EH (cell line): Measurements from ENCODE around the gene ZPLD1.
A peak's percentile ranks its signal among the peaks of the same experiment; 100 is the strongest.

Experiments used
- DNase-seq: peaks from one replicate; pipeline ENCODE4 v3.0.0-alpha.2; 2015; ENCODE audit warnings: low read depth

The ZPLD1 gene

DNA sequence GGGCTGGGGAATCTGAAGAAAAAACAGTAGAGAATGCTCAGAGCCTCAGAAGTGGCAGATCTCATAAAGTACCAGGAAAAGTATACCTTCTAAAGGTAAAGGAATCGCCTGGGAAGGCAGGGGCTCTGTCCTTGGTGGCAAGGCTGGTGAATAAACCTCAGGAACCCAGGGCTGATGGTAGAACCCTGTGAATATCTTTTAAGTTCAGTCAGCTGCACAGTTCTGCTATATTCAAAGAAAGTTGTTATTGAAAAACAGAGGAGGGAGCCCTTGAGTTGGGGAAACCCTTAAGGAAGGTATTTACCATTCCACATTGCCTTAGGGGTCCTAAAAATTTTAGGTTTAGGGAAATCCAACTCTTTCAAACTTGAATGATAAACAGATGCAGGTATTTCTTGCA, 31.2 kb downstream of the ZPLD1 start:
- no peak for DNase-seq

DNA sequence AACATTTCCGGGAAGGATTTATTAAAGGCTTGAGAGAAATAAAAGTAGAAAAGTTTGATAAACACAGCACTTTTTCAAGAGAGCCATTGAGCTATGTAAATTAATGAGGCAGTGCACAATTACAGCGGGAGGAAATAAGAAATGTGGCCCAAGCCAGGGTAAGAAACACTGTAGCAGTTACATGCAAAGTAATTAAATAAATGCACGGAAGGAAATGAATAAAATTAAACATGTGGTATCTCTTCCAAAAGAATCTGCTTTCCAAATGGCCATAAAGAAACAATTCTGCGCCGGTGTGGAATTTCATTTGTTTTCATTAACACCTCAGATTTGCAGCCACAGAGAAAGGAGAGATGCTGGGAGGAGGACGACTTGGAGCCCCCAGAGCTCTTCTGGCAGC, 35.3 kb downstream of the ZPLD1 start:
- no peak for DNase-seq

DNA sequence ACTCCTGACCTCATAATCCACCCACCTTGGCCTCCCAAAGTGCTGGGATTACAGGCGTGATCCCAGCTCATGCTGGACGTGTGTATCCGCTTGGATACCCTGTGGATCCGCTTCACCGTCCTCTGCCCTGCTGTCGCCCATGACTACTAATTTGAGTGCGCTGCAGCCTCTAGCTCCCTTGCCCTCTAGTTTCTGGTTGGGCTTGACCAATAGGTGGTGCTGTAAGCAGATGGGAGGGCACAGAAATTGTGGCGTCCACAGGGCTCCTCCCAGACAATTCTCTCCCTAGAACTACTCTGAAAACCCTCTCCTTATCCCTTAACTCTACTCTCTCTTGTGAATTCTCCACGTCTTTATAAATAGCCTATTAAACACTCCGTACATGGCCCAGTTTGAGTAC, 36.2 kb downstream of the ZPLD1 start:
- DNase-seq: no peak

DNA sequence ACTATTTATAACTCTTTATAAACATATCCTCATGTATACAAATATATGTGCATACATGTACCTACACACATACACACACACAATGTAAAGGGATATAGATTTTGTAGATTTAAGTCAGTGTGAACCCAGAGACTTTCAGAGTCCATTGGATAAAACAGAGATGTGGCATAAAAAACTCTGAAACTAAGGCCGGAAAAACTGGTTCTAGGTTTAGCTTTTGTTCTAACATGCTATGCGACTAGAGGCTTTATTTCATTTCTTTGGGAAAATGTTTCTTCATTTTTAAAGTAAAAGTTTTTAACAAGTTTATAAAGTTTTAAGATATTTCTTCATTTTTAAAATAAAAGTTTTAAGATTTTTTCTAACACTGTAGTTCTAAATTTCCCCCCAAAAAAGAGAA, 36.7 kb downstream of the ZPLD1 start:
- no peak for DNase-seq

DNA sequence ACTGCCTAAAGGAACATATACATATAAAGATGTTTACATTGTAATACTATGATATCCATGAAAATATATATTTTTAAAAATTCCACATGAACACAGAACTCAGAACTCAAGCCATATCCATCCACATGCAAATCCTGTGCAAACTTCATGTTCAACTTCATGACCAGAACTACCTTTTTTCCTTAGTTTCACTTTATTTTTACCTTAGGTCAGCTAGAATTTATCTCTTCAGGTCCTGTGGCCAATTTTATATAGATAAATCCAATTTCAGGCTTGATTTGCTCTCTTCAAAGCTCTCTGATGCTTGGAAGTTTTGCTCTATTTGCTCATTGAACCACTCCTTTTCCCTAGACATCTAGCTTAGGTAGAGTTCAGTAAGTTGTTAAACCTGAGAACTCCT, 38.8 kb downstream of the ZPLD1 start:
- DNase-seq: no peak

DNA sequence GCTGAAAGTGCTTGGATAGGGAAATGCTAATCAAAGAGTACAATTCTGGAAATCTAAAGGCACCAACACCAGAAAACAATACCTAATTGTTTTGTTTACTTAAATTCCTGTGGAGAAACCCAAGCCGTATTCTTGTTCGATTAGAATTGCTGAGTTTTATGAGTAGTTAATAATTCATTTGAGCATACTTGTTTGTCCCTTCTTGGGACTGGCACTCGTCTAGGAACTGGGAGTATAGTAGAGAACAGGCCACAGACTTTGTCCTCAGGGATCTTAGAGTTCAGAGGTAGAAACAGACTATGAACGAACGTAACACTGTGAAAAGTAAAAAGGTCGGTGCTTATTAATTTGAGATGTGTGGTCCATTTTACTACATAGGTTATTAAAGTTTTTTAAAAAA, 39.4 kb downstream of the ZPLD1 start:
- no peak for DNase-seq

DNA sequence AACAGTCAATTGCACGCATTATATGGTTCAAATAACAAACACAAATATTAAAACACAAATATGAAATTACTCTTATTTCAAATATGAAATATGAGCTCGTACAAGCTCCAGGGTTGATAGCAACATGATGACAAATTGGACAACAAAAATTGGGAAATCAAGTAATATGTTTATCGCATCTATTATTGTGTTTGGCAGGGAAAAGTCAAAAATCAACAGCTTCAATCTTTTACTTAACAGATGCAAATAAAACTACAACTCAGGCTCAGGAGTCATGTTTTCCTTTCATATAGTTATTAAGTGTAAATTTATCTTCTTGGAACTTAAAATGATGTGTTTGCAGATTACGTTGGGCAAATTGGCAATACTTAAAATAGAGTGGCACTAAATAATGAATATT, 41.4 kb downstream of the ZPLD1 start:
- DNase-seq: no peak

DNA sequence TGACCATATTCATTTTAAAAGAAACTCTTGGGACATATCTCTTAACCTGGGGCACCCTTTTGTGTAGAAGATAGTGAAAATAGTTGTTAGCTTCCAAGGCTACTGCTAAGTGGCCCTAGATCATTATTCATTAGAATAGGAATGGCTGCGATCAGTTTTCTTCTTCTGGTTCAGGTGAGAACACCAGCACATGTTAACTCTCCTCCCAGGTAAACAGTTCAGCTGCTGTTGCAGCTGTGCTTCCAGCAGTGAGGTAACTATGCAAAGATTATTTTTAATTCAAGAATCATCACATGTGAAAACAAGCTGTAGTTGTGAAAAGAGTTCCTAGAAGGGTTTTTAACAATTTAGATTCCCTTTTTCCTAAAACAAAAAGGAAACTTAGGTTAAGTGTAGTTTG, 43.3 kb downstream of the ZPLD1 start:
- DNase-seq: no peak

DNA sequence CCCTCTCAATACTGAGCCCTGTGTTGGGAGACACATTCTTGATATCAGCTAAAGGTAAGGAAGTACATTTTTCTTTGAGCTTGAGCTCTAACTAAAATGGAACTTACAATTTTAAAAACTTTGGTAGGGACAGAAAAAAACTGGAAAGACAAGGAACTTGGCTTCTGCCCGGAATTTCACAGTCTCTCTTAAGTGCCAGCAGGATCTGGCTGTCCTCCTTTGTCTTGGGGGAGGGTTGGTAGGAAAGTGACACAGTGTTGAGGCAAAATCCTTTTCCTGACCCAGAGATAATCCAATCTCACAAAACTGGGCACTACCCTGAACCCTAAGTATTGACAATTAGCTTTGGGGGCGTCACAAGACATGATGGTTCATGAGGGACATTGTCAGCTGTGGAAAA, 45.3 kb downstream of the ZPLD1 start:
- no peak for DNase-seq

DNA sequence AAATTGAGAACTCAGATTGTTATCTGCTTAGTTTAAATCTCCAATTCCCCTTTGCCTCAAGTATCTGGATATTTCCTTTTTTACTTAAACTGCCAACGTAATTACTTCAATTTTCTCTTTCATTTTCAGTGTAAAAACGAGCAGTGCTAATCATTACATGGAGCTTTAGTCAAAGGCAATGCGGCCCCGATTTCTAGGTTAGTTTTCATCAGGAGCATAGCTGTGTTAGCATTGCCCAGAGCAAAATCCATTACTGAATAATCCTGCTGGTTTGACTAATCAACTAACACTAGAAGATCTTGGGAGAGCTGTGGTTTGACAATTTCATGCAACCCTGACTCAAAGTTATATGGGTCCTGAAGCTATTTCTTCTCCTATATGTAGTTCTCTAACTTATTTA, 46.2 kb downstream of the ZPLD1 start:
- no peak for DNase-seq

DNA sequence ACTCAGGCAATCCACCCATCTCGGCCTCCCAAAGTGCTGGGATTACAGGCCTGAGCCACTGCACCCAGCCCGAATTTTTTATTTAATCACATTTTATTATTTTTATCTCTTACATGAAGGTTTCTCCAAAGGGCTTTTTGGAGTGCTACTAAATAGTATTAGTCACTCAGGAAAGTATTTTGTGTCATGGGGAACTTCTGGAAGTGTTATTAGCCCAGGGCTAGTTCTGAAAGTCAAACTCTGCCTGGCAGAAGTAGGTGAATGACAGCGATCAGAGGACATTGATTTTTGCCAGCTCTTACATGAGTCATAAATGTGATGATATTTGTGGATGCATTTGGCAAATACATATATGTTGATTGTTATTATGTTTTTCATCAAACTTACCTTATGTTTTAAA, 48.7 kb downstream of the ZPLD1 start:
- DNase-seq: no peak

DNA sequence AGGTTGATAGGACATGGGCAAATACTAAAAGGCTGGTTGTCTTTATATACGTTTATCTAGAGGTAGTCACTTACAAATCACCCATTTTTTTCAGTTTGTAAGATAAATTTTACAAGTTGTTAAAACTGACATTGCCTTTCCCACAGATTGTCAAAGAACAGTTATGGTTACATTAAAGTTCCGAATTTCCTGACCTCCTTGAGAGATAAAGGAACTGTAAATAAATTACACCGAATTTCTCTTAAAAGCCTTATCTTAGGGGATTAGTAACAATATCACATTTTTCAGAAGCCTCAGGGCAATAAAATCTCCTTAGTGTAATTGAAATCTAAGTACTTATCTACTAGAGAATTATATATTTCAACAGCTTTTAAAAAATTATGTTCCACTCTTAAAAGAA, 49.5 kb downstream of the ZPLD1 start:
- DNase-seq: no peak

DNA sequence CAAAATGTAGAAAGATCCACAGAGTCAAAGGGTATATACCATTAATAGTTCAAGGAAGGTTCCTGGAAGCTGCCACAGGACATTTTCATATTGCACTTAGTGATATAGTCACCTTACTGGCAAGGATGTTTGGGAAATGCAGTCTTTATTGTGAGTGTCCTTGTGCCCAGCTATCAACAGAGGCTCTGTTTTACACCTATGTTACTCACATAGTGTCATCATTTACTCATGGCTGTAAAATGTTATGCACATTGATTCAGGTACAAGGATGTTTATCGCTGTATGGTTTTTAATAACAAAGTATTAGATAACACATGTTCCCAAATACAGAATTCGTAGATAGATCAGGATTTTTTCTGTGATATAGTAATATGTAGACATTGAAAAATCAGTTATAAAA, 50.9 kb downstream of the ZPLD1 start:
- DNase-seq: no peak

DNA sequence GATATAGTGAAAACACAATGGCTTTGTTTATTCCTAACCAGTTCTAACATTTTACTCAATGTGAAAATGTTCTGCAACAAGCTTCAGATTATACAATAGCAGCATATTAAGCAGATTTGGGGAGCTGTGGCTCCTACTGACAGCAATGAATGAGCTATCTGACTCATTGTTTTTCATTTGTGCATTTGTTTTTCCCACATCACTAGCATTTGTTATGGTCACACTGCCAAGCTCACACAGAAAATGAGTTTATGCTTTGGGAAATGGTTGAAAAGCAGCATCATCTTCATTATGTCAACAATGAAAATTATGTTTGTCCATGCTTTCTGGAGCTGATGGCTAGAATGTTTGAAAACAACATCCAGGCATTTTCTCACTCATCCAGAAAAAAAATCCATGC, 53.5 kb downstream of the ZPLD1 start:
- DNase-seq: no peak

DNA sequence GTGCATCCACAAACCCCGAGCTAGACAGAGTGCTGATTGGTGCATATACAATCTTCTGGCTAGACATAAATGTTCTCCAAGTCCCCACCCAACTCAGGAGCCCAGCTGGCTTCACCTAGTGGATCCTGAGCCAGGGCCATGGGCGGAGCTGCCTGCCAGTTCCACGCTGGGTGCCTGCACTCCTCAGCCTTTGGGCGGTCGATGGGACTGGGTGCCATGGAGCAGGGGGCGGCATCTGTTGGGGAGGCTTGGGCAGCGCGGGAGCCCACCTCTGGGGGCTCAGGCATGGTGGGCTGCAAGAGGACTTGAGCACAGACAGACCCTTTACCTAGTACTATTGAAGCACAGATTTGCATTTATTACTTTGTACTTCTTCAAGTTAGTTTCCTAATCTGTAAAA, 57.5 kb downstream of the ZPLD1 start:
- DNase-seq: no peak

DNA sequence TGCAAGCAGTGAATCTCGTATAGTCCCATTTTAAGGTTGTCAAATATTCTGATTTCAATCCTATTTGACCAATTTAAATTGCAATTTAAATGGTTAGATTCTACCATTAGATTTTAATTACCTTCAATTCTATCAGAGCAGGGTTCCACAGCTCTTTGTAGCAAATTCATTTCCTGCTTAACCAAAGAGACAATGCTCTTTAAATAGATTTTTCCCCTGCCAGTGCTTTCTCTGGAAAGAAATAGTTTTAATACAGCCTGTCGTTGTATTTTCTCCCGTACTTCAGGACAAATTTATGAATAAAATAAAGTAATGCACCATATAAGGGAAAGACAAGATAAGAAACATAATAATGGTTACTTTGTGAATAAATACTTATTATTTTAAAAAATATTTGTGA, 62.8 kb downstream of the ZPLD1 start:
- DNase-seq: no peak

DNA sequence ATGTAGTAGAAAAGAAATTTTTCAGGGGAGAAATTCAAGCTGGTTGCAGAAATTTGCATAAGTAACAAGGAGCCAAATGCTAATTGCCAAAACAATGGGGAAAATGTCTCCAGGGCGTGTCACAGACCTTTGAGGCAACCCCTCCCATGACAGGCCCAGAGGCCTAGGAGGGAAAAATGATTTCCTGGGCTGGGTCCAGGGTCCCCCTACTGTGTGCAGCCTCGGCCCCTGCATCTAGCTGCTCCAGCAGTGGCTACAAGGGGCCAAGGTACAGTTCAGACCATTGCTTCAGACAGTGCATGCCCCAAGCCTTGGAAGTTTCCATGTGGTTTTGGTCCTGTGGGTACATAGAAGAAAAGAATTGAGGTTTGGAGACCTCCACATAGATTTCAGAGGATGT, 70.7 kb downstream of the ZPLD1 start:
- no peak for DNase-seq

DNA sequence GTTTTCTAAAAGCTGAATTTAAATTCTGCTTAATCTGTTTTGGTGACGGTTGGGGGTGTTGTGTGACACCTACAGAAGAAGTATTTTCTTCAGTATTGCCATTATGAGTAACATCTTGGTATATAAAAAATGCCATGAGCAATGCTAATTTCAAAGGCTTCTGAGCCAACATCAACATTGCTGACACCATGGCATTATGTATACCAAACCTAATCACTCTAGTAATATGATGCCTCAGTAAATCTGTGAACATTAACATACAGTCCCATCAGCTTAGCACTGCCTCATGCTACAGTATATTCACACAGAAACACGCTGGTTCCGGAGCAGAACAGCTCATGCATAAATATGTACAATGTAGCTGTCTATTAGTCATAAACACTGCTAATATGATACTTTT, 75.8 kb downstream of the ZPLD1 start:
- DNase-seq: no peak

DNA sequence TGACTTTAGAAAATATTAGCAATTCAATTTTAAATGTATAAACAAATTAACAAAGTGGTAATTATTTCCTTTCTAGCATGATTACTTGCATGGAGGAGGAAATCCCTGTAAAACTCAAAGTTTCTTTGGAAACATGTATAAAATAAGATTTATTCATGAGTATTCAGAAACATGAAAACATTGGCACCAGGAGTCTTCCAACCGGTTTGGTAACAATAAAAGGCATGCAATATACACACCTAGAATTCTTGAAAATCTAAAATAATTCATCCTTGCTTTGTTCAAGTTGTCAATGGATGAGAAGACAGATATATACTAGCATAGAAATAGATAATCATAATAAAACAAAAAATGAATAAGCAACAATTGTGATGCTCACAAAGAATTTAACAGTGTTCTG, 76.4 kb downstream of the ZPLD1 start:
- DNase-seq: no peak

DNA sequence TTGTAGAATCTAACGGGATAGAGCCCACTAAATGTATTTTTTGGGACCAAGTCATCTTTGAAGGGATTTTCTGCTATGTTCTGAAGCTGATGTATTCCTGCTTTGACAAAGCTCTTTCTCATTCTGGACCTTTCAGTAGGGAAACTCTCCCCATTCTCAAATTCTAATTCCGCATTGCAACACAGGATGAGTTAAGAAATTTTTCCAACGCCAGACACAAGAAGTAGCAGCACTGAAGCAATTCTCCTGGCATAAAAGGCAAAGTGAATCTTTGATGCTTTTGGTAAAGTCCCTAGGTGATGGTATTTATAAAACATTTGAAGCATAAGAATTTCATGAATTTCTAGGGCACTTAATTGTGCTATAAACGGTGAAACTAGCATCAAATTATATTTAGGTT, 76.8 kb downstream of the ZPLD1 start:
- no peak for DNase-seq

DNA sequence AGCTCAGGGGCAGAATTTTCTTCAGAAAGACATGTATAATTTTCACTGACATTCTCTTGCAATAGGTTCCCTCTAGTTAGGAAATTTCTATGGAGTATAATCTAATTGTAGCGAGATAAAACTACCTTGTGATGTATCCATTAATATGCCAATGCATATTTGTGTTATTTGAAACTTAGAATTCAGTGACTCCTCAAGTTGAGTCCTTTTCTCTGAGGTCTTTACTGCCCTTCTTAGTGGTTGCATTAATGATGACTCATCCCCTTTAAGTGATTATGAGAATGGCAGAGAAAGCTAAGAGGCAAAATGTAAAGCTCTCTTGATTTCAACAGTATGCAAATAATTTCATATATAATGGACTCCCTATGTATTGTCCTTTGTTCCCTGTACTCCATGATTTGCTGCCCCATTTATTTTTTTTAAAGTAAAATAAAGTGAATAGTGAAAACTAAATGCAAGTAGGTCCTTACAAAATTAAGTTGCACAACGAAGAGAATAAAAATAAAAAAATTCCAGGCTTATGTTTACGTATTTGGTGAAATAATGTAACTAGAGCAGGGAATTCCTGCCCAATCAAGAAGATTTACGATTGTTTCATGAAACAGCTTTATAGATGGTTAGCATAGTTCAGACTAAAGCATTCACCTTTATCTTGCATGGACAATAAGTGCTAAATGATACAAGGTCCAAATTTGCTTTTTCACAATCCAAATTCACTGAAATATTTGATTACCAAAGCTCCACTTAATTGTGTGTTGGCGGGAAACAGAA, 78.1 kb downstream of the ZPLD1 start:
- peak; percentile 1 for DNase-seq

DNA sequence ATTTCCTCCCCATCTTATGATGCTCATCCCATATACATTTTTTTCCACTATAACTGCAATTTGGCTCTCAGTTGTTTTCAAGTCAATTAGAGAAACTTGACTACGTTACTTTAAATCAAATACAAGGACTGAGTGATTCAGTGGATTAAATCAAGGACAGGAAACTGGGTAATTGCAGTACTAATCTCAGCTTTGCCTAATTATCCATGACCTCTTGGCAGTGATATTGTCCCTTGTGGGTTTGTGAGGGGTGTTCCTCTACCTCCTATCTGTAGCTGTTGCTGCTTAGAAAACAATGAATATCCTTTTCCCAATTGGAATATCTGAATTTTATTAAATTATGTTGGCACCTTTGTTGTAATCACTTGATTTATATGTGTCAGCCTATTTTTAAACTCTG, 79.4 kb downstream of the ZPLD1 start:
- no peak for DNase-seq

DNA sequence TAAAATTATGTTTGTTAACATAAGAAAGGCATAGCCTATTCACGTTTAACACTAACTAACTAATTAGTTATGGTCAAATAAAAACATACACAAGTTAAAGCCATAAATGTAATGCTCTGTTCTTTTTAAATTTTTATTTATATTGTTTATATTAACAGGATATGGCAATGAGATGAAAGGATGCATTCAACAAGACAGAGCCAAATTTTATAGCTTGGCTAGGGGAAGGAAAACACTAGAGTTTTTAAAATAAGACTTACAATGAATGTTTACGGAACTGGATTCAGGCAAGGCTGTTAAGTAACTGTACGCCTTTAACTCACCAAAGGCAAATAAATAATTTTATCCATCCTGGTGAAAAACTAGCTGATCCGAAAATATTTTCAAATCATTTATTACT, 86.4 kb downstream of the ZPLD1 start:
- DNase-seq: no peak

DNA sequence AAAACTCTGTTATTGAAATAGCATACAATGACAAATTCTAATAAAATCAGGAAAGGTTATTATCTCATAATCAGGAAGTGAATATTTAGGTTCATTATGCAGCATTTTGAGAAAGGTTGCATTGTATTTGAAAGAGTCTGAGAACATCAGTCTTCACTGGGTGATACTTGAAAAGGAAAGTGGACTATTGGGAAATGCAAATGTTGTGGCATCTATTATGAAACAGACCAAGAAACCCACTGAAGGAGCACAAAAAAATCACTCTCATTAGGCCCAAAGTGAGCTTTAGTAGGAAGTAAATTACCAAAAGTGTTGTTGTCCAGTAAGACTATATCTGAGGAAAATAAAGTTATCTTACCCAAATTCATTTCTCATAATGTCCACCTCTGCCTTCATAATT, 90.8 kb downstream of the ZPLD1 start:
- DNase-seq: no peak

DNA sequence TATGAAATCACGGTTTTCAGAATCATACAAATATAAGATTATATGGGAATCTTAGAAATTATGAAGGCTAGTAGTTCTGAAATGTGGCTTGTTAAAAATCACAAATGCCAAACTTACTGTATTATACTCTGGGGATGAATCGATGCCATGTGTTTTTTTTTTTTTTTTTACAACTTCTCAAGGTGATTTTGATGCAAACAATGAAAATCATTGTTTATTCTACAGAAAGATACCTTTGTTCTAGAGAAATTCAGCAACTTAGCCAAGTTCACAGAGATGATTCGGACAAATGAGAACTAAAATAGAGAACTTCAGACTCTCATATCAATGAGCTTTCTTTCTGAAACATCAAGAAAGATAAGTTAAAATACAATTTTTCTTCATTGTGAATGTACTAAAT, 92.0 kb downstream of the ZPLD1 start:
- no peak for DNase-seq
